IPS DF 4.7 (cell line): ENCODE data around the gene TRMT6.
A peak's percentile ranks its signal among the peaks of the same experiment; 100 is the strongest.

Experiments used
- DNase-seq: peaks from one replicate; pipeline ENCODE4 v3.0.0-alpha.2; 2013; ENCODE audit warnings: low spot score; ENCODE audit errors: extremely low read depth

The TRMT6 gene

GRCh38 chr20:5950271-5951031, at the start of gene TRMT6, which contains the start of gene MCM8:
Gene TRMT6 (minus strand): TSS chr20:5950533. CDS start chr20:5950405, 128 bp downstream.
Gene MCM8 (plus strand): TSS chr20:5950652. CDS start chr20:5952016, 1,364 bp downstream.
- DNase-seq = peak; percentile 83

GRCh38 chr20:5999783-6000182, 49.5 kb upstream of the TRMT6 start:
- no peak for DNase-seq

GRCh38 chr20:5996765-5997164, 46.4 kb upstream of the TRMT6 start:
- no peak for DNase-seq

- no peak for DNase-seq
Measured at GRCh38 chr20:5991623-5992441, 41.5 kb upstream of the TRMT6 start.

- DNase-seq = no peak
Measured at GRCh38 chr20:5990946-5991345, 40.6 kb upstream of the TRMT6 start.

GRCh38 chr20:5989539-5989938, 39.2 kb upstream of the TRMT6 start:
- no peak for DNase-seq

GRCh38 chr20:5987383-5987782, 37.0 kb upstream of the TRMT6 start:
- no peak for DNase-seq

- no peak for DNase-seq
Measured at GRCh38 chr20:5980720-5981538, 30.6 kb upstream of the TRMT6 start.

- no peak for DNase-seq
Measured at GRCh38 chr20:5979801-5980200, 29.5 kb upstream of the TRMT6 start.

- DNase-seq = no peak
Measured at GRCh38 chr20:5977975-5978374, 27.6 kb upstream of the TRMT6 start.

- DNase-seq = no peak
Measured at GRCh38 chr20:5977223-5977622, 26.9 kb upstream of the TRMT6 start.

- DNase-seq = no peak
Measured at GRCh38 chr20:5975778-5976177, 25.4 kb upstream of the TRMT6 start.

- DNase-seq = no peak
Measured at GRCh38 chr20:5974531-5974930, 24.2 kb upstream of the TRMT6 start.

- no peak for DNase-seq
Measured at GRCh38 chr20:5973971-5974370, 23.6 kb upstream of the TRMT6 start.

- DNase-seq = no peak
Measured at GRCh38 chr20:5973172-5973571, 22.8 kb upstream of the TRMT6 start.

- DNase-seq = no peak
Measured at GRCh38 chr20:5971203-5971602, 20.9 kb upstream of the TRMT6 start.

- DNase-seq = no peak
Measured at GRCh38 chr20:5970381-5970780, 20.0 kb upstream of the TRMT6 start.

GRCh38 chr20:5969940-5970339, 19.6 kb upstream of the TRMT6 start:
- DNase-seq = no peak

- peak; percentile 81 for DNase-seq
Measured at GRCh38 chr20:5969348-5969935, 19.1 kb upstream of the TRMT6 start.

GRCh38 chr20:5968462-5968861, 18.1 kb upstream of the TRMT6 start:
- no peak for DNase-seq

GRCh38 chr20:5967469-5967868, 17.1 kb upstream of the TRMT6 start:
- DNase-seq = no peak
